ENCODE results near the gene IGFN1. TPM values are rescaled to one million over a fixed set of nuclear protein-coding genes. Genes with fewer than 3 reads are reported as not detected.
"Not testable (repeated sequence)": the region's sequence is repeated elsewhere in the genome, so short reads cannot be mapped to it uniquely, and the experiment has no call there.

Gene IGFN1
- polyA plus RNA-seq, 12 donors, result 1.1 to 6.1 (median 1.9) TPM; not detected in 1

- no peak for DNase-seq
These were observed 51.1 kb downstream of the IGFN1 start for GRCh38 chr1:201241736-201242135.

- DNase-seq, result no peak
These were observed 54.5 kb downstream of the IGFN1 start for GRCh38 chr1:201245082-201245481.

GRCh38 chr1:201248721-201249559 is 58.3 kb downstream of the IGFN1 start:
- no peak for DNase-seq

- no peak for DNase-seq
These were observed 59.8 kb downstream of the IGFN1 start for GRCh38 chr1:201250326-201251011.

- no peak for DNase-seq
These were observed 60.8 kb downstream of the IGFN1 start for GRCh38 chr1:201251411-201251810.

- no peak for DNase-seq
These were observed 61.3 kb downstream of the IGFN1 start for GRCh38 chr1:201251851-201252430.

- DNase-seq, result no peak
These were observed 62.3 kb downstream of the IGFN1 start for GRCh38 chr1:201252944-201253371.

GRCh38 chr1:201253411-201253810 is 62.8 kb downstream of the IGFN1 start:
- no peak for DNase-seq

GRCh38 chr1:201253906-201254624 is 63.4 kb downstream of the IGFN1 start:
- no peak for DNase-seq

GRCh38 chr1:201254625-201255478 is 64.2 kb downstream of the IGFN1 start:
- DNase-seq, result peak; percentile 47

- DNase-seq, result no peak
These were observed 65.1 kb downstream of the IGFN1 start for GRCh38 chr1:201255479-201256362.

GRCh38 chr1:201258132-201258531 is 67.5 kb downstream of the IGFN1 start:
- not testable (repeated sequence) for DNase-seq

- DNase-seq, result no peak
These were observed 68.2 kb downstream of the IGFN1 start for GRCh38 chr1:201258763-201259230.

- no peak for DNase-seq
These were observed 69.0 kb downstream of the IGFN1 start for GRCh38 chr1:201259476-201260235.

GRCh38 chr1:201260236-201260590 is 69.6 kb downstream of the IGFN1 start:
- DNase-seq, result peak; percentile 54

GRCh38 chr1:201260648-201261311 is 70.2 kb downstream of the IGFN1 start:
- DNase-seq, result no peak

- DNase-seq, result no peak
These were observed 71.3 kb downstream of the IGFN1 start for GRCh38 chr1:201261771-201262547.

All from muscle of arm (tissue), 12 donors.